ENCODE data around the gene PLK3. TPM values are rescaled to one million over a fixed set of nuclear protein-coding genes. Genes with fewer than 3 reads are reported as not detected.

PLK3 gene
- total RNA-seq, 6 experiments from 2014 or later = 37.1 to 44.6 (median 39.2) TPM

GRCh38 chr1:44827197-44828002 lies 27.2 kb downstream of the PLK3 start:
- Mint-ChIP-seq H3K27me3 (ENCODE audit: insufficient read depth) (peaks cover 5% of the 10 kb centered on the region), H3K4me3 (no peak overlapping the region), H3K9me3 (peaks cover 5% of the 10 kb centered on the region; the same call in 1 of the 2 replicates), H3K4me1 (ENCODE audit: low read depth) (no peaks in the 10 kb centered on the region), H3K27ac (no peak overlapping the region), H3K36me3 (ENCODE audit: low read depth) (no peaks in the 10 kb centered on the region)
- no peak for DNase-seq
- no peak for TF ChIP-seq CTCF (IDR thresholded peaks at IDR 0.05)

DNA sequence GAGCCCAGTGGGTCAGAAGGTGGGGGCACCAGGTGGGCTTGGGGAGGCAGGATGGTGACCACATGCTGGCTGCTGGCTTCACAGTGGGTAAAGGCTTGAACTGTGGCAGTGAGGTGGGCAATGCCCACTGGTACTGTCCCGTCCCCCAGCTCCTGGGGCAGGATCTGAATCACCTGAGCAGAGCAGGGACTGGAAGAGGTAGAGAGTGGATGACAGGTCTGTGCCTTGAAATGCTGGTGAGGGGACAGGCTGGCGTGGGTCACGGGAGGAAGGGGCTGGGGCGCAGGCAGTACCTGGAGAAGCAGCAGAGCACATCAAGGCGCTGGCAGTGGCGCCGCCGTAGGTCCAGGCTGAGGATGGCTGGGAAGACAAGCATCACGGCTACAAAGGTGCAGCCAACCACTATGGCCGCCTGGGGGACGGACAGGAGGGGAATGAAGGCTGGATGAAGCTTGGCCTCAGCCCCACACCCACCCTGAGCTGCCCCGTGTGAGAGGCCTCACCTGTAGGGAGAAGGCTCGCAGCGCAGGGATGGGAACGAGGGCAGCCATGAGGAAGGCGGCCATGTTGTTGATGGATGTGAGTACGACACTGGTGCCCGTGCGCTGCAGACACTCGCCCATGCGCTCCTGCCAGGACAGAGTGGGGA lies 27.9 kb downstream of the PLK3 start:
- Mint-ChIP-seq H3K4me3 (no peak overlapping the region), H3K36me3 (ENCODE audit: low read depth) (no peaks in the 10 kb centered on the region), H3K4me1 (ENCODE audit: low read depth) (no peaks in the 10 kb centered on the region), H3K9me3 (peaks cover 5% of the 10 kb centered on the region; the same call in 1 of the 2 replicates), H3K27me3 (ENCODE audit: insufficient read depth) (peaks cover 2% of the 10 kb centered on the region), H3K27ac (no peak overlapping the region)
- no peak for TF ChIP-seq CTCF (IDR thresholded peaks at IDR 0.05)
- no peak for DNase-seq

GRCh38 chr1:44828841-44829440 lies 28.8 kb downstream of the PLK3 start:
- Mint-ChIP-seq H3K4me1 (ENCODE audit: low read depth) (no peaks in the 10 kb centered on the region), H3K4me3 (no peak overlapping the region), H3K36me3 (ENCODE audit: low read depth) (no peaks in the 10 kb centered on the region), H3K9me3 (peaks cover 5% of the 10 kb centered on the region; the same call in 1 of the 2 replicates), H3K27me3 (ENCODE audit: insufficient read depth) (peaks cover 2% of the 10 kb centered on the region), H3K27ac (no peak overlapping the region)
- no peak for TF ChIP-seq CTCF (IDR thresholded peaks at IDR 0.05)
- DNase-seq = no peak

DNA sequence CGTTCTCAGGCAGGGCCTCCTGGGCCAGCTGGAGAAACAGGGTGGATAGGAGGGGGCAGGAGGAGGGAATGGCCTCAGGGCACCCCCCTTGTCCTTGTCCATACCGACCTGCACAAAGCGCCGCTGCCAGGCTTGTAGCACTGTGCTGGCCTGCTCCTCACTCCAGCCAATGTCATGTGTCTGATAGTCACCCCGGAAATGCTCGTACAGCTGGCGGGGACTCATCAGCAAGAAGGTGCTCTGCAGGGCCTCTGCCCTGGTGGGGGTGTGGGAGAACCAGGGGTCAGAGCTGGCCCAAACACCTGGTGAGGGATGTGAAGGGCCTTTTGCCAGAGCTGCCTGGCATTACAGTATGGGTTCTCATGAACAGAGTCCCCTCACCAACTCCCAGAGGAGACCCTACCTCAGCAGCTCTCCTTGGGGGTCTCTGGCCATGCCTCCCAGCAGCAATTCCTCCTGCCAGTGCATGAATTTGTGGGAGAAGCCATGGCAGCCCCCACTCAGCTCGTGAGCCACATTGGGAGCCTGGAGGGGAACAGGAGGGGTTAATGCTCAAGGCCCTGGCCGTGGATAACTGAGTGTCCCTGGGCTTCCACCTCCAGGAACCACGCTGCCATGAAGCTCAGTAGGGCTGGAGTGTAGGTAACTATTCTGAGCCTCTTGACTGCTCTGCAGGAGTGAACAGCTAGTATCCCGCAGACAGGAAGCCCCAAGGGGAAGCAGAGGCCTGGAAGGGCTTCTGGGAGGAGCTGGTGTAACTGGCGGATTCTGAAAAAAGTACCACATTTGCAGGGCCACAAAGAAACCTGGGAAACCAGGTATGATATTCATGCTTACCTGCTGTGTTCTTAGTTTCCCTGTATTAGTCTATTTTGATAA lies 29.6 kb downstream of the PLK3 start:
- Mint-ChIP-seq H3K27ac (no peak overlapping the region), H3K4me3 (no peak overlapping the region), H3K36me3 (ENCODE audit: low read depth) (no peaks in the 10 kb centered on the region), H3K27me3 (ENCODE audit: insufficient read depth) (peaks cover 2% of the 10 kb centered on the region), H3K4me1 (ENCODE audit: low read depth) (no peaks in the 10 kb centered on the region), H3K9me3 (peaks cover 5% of the 10 kb centered on the region; the same call in 1 of the 2 replicates)
- no peak for TF ChIP-seq CTCF (IDR thresholded peaks at IDR 0.05)
- no peak for DNase-seq

DNA sequence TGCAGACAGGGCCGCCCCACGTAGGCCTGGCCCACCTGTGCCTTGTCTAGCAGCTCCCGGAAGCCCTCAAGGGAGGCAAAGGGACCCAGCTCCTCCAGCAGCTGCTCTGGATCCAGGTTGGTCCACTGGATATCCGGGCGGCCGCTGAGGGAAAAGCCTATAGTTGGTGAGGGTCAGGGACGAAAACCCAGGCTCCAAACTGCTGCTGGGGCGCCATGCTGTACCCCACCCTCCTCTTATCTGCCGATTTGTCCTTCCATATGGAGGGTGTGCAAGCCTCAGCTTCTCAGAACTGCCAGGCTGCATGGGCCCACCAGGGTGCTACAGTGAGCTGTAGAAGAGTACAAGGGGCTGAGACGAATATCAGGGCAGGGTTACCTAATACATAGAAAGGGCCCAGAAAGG lies 30.7 kb downstream of the PLK3 start:
- TF ChIP-seq CTCF (IDR thresholded peaks at IDR 0.05) = no peak

More for the DNA sequence above, 30.7 kb downstream of the PLK3 start:
- H3K36me3 Mint-ChIP-seq (ENCODE audit: low read depth) = no peaks in the 10 kb centered on the region
- H3K27ac Mint-ChIP-seq = no peak overlapping the region
- no peak for DNase-seq
- H3K4me3 Mint-ChIP-seq = no peak overlapping the region
- H3K9me3 Mint-ChIP-seq = peaks cover 5% of the 10 kb centered on the region; the same call in 1 of the 2 replicates
- H3K4me1 Mint-ChIP-seq (ENCODE audit: low read depth) = 0 out of 2 replicates have a peak, but pooled peaks cover 2% of the 10 kb centered on the region
- peaks cover 2% of the 10 kb centered on the region for H3K27me3 Mint-ChIP-seq (ENCODE audit: insufficient read depth)

Data from HFFc6 (cell line).